ENCODE measurements around the gene MFSD2B.
"Not testable (repeated sequence)": the region's sequence is repeated elsewhere in the genome, so short reads cannot be mapped to it uniquely, and the experiment has no call there.

The MFSD2B gene

DNA sequence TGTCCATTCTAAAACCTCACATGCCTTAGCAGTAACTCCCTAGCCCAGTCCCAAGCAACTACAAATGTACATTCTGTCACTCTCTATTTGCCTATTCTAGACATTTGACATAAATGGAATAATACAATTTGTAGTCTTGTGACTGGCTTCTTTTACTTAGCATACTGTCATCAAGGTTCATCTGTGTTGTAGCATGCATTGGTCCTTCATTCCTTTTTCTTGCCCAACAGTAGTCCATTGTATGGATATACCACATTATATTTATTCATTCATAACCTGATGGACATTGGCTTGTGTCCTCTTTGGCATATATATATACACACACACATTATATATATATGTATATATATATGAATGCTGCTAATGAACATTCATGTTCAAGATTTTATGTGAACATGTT is 2.2 kb upstream of the MFSD2B start:
- H3K27ac ChIP-seq, result no peak overlapping the region
- TF ChIP-seq, protein P1, sequence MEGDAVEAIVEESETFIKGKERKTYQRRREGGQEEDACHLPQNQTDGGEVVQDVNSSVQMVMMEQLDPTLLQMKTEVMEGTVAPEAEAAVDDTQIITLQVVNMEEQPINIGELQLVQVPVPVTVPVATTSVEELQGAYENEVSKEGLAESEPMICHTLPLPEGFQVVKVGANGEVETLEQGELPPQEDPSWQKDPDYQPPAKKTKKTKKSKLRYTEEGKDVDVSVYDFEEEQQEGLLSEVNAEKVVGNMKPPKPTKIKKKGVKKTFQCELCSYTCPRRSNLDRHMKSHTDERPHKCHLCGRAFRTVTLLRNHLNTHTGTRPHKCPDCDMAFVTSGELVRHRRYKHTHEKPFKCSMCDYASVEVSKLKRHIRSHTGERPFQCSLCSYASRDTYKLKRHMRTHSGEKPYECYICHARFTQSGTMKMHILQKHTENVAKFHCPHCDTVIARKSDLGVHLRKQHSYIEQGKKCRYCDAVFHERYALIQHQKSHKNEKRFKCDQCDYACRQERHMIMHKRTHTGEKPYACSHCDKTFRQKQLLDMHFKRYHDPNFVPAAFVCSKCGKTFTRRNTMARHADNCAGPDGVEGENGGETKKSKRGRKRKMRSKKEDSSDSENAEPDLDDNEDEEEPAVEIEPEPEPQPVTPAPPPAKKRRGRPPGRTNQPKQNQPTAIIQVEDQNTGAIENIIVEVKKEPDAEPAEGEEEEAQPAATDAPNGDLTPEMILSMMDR (conservative IDR thresholded peaks at IDR 0.05), result no peak

DNA sequence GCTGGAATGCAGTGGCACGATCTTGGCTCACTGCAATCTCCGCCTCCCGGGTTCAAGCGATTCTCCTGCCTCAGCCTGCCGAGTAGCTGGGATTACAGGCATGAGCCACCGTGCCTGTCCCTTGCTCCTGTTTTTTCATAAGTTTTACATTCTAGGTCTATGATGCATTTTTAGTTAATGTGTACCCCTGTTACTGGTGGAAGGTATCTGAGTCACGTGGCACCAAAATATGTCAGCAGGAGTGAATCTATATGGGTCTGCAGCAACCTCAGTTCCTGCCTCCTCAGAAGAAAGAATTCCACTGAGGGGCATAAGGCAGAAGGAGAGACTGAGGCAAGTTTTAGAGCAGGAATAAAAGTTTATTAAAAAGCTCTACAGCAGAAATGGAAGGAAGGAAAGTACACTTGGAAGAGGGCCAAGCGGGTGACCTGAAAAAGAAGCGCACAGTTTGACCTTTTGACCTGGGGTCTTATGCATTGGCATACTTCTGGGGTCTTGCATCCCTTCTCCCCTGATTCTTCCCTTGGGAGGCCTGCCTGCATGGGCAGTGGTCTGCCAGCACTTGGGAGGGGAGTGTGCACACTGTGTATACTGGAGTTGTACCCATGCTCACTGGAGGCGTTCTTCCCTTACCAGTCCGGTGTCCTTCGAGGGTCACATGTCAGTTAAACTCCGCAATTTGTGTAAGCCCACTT is 1.1 kb upstream of the MFSD2B start:
- H3K27ac ChIP-seq, result no peak overlapping the region
- TF ChIP-seq, protein P1 (conservative IDR thresholded peaks at IDR 0.05), result no peak

- no peak overlapping the region for H3K27ac ChIP-seq
- TF ChIP-seq, protein P1 (conservative IDR thresholded peaks at IDR 0.05), result no peak
These were observed 562 bp upstream of the MFSD2B start for GRCh38 chr2:24009367-24009679.

DNA sequence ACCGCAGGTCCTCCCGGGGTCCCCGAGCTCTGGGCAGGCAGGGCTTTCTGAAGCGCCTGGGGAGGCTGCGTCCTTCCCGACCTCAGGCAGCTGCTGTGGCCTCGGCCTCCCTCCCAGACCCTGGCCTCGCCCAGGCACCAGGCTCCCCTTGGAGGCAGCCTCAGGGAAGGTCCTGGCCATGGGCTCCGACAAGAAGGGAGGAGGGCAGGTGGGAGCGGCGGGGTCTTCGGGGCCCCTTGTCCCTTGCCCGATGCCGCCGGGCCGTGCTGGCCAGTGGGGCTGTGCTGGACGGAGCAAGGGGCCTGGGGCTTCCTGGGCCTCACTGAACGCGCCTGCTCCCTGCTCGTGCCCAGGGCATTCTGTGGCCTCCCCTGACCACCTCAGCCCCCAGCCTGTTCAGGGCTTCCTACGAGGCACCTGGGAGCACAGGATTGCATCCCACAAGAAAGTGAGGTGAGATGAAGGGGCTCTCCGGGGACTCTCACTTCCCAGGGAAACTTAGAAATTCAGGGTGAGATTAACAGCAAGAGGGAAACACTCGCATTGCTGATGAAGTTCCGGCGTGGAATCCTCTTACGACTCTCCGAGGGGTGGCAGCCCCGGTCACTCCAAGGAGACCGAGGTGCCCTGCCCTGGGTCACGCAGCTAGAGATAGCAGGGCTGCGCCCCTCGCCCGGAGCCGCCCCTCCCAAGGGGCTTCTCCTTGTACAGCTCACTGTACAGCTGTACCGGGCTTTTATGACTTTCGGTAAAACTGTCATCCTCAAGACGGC is 778 bp downstream of the MFSD2B start:
- H3K27ac ChIP-seq, result no peak overlapping the region
- TF ChIP-seq, protein P1 (conservative IDR thresholded peaks at IDR 0.05), result no peak

DNA sequence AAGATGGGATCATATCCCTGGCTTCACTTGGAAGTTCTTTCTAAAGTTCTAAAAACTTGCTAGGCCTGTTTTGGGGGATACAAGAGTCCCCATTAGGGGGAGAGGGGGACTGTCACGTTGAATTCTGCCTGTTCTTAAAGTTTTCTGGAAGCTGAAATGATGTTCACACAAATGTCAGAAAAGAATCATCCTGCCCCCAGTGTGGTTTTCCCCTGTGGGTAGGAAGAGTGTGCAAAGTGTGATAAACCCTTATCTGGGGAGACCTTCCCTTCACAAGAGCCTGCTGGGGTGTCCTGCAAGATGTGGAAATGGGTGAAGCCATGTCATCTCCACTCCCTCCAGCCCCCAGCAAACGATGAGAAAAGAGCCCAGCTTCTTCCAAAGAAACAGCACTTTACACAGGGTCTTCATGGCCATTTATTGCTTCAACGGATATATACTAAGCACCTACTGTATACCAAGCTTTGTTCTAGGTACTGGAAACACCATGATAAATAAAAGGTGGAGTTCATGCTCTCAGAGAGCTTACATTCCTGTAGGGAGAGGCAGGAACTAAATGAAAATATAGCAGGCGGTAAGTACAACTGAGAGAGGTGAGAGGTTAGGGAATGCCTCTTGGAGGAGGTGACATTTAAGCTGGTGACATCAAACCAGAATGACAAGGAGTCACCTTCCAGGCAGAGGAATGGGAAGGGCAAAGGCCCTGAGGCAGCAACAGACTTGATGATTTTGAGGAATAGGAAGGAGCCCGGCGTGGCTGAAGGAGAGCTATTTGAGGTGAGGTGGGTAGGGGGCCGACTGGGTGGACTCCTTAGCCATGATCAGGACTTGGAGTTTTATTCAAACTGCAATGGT is 1.6 kb downstream of the MFSD2B start:
- H3K27ac ChIP-seq, result no peak overlapping the region
- TF ChIP-seq, protein P1 (conservative IDR thresholded peaks at IDR 0.05), result no peak

DNA sequence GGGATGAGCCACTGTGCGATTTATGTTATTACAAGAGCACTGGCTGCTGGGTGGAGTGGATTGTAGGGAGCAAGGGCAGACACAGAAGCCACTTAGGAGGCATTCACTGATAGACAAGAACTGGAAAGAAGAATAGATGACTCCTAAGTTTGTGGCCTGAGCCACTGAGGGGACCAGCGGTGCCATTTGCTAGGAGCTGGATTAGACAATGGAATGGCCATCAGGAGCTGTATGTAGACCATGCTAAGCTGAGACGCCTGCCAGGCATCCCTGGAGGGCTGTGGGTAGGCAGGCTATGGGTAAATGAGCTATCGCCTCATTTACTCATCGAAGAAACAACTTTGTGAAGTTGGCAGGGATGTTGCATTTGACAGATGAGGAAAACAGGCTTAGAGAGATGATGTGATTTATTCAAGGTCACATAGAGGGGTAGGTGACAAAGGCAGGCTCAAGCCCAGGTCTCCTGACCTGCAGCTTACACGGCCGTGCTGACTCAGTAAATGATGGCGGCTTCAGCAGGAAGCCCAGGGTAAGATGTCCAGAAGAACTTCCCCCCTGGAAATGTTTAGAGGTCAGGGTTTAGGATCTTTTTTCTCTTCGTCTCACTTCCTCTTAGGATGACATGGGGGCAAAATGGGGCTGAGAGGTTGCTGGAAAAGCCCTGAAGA is 2.8 kb downstream of the MFSD2B start:
- TF ChIP-seq, protein P1 (conservative IDR thresholded peaks at IDR 0.05), result no peak
- H3K27ac ChIP-seq, result no peak overlapping the region

- H3K27ac ChIP-seq, result not testable (repeated sequence)
These were observed 5.0 kb downstream of the MFSD2B start for GRCh38 chr2:24014902-24015301.
